Kidney capillary endothelial cell (primary cell): ENCODE results near the gene ADARB1.
"Not testable (repeated sequence)": the region's sequence is repeated elsewhere in the genome, so short reads cannot be mapped to it uniquely, and the experiment has no call there.

ENCODE experiments used
- DNase-seq: peaks from one replicate; pipeline ENCODE4 v3.0.0-alpha.2; 2018; ENCODE audit warnings: low spot score

ADARB1 gene

GRCh38 chr21:45136500-45136899 is 62.1 kb downstream of the ADARB1 start:
- DNase-seq = no peak

- peak; percentile 82 for DNase-seq
These were observed 62.7 kb downstream of the ADARB1 start for GRCh38 chr21:45136927-45137611.

GRCh38 chr21:45137612-45137937 is 63.2 kb downstream of the ADARB1 start:
- DNase-seq = no peak

- DNase-seq = peak; percentile 71
These were observed 64.0 kb downstream of the ADARB1 start for GRCh38 chr21:45138199-45139002.

- not testable (repeated sequence) for DNase-seq
These were observed 64.6 kb downstream of the ADARB1 start for GRCh38 chr21:45139003-45139360.

GRCh38 chr21:45139473-45139872 is 65.1 kb downstream of the ADARB1 start:
- no peak for DNase-seq

GRCh38 chr21:45140346-45140940 is 66.1 kb downstream of the ADARB1 start:
- peak; percentile 87 for DNase-seq

GRCh38 chr21:45140944-45141343 is 66.6 kb downstream of the ADARB1 start:
- not testable (repeated sequence) for DNase-seq

- DNase-seq = no peak
These were observed 67.1 kb downstream of the ADARB1 start for GRCh38 chr21:45141507-45141906.

GRCh38 chr21:45142469-45143308 is 68.3 kb downstream of the ADARB1 start:
- no peak for DNase-seq

- no peak for DNase-seq
These were observed 69.5 kb downstream of the ADARB1 start for GRCh38 chr21:45143855-45144254.

GRCh38 chr21:45145146-45145545 is 70.8 kb downstream of the ADARB1 start:
- no peak for DNase-seq

- not testable (repeated sequence) for DNase-seq
These were observed 71.5 kb downstream of the ADARB1 start for GRCh38 chr21:45145846-45146245.

- DNase-seq = no peak
These were observed 71.9 kb downstream of the ADARB1 start for GRCh38 chr21:45146306-45146705.

GRCh38 chr21:45146801-45147200 is 72.4 kb downstream of the ADARB1 start:
- DNase-seq = no peak

- DNase-seq = no peak
These were observed 73.3 kb downstream of the ADARB1 start for GRCh38 chr21:45147473-45148315.

- no peak for DNase-seq
These were observed 74.1 kb downstream of the ADARB1 start for GRCh38 chr21:45148316-45148990.

- no peak for DNase-seq
These were observed 74.6 kb downstream of the ADARB1 start for GRCh38 chr21:45149021-45149420.

GRCh38 chr21:45150638-45151131 is 76.3 kb downstream of the ADARB1 start:
- no peak for DNase-seq

- no peak for DNase-seq
These were observed 77.2 kb downstream of the ADARB1 start for GRCh38 chr21:45151445-45152160.
